Endothelial cell of hepatic sinusoid (primary cell): ENCODE data around the gene TIGD6.

Experiments
- in situ Hi-C: cut with HindIII; loops from 2 replicates; pipeline ENCODE4 v1.10.0; 2017; ENCODE audit warnings: low sequenced_read_pairs

Gene TIGD6

GRCh38 chr5:150017226-150018005 is 17.0 kb upstream of the TIGD6 start:
- in situ Hi-C loops = no loop called here

GRCh38 chr5:150016537-150016936 is 16.1 kb upstream of the TIGD6 start:
- in situ Hi-C loops = no loop called here

- in situ Hi-C loops = no loop called here
Measured at GRCh38 chr5:150015415-150015814, 15.0 kb upstream of the TIGD6 start.

- in situ Hi-C loops = no loop called here
Measured at GRCh38 chr5:150014456-150014855, 14.0 kb upstream of the TIGD6 start.

GRCh38 chr5:150013931-150014330 is 13.5 kb upstream of the TIGD6 start:
- in situ Hi-C loops = no loop called here

- in situ Hi-C loops = loop anchor here (10.0 kb wide), 1 partner anchor 65 kb away; the partner anchor contains the start of gene PDE6A
Measured at GRCh38 chr5:150009671-150010387, 9.4 kb upstream of the TIGD6 start.

GRCh38 chr5:150007050-150007449 is 6.6 kb upstream of the TIGD6 start:
- in situ Hi-C loops = loop anchor here (10.0 kb wide), 1 partner anchor 62 kb away; the partner anchor contains the start of gene PDE6A

GRCh38 chr5:150006318-150006717 is 5.9 kb upstream of the TIGD6 start:
- in situ Hi-C loops = loop anchor here (10.0 kb wide), 1 partner anchor 62 kb away; the partner anchor contains the start of gene PDE6A

- in situ Hi-C loops = loop anchor here (10.0 kb wide), 1 partner anchor 57 kb away; the partner anchor contains the start of gene PDE6A
Measured at GRCh38 chr5:150001660-150002486, 1.4 kb upstream of the TIGD6 start.

- in situ Hi-C loops = loop anchor here (10.0 kb wide), 1 partner anchor 56 kb away; the partner anchor contains the start of gene PDE6A
Measured at GRCh38 chr5:150000990-150001659, 671 bp upstream of the TIGD6 start.

- in situ Hi-C loops = loop anchor here (10.0 kb wide), 1 partner anchor 55 kb away; the partner anchor contains the start of gene PDE6A
Measured at GRCh38 chr5:149999866-150000255, 593 bp downstream of the TIGD6 start.

GRCh38 chr5:149999359-149999758 is 1.1 kb downstream of the TIGD6 start:
- in situ Hi-C loops = no loop called here

GRCh38 chr5:149998281-149998680 is 2.2 kb downstream of the TIGD6 start:
- in situ Hi-C loops = no loop called here

- in situ Hi-C loops = no loop called here
Measured at GRCh38 chr5:149996205-149996890, 4.1 kb downstream of the TIGD6 start.

- in situ Hi-C loops = no loop called here
Measured at GRCh38 chr5:149995385-149996204, 4.9 kb downstream of the TIGD6 start.

- in situ Hi-C loops = no loop called here
Measured at GRCh38 chr5:149993471-149993870, 7.0 kb downstream of the TIGD6 start.

- in situ Hi-C loops = no loop called here
Measured at GRCh38 chr5:149990518-149991376, 9.7 kb downstream of the TIGD6 start.

- in situ Hi-C loops = loop anchor here (5.0 kb wide), 1 partner anchor 151 kb away; no protein-coding TSS in a partner anchor
Measured at GRCh38 chr5:149988126-149988525, 12.3 kb downstream of the TIGD6 start.
